DOHH2 (cell line): ENCODE results near the gene CDK16.

Experiments
- CTCF ChIP-seq: fragments of 200-600 bp; sonication (generic); IDR thresholded peaks from one replicate; pipeline ENCODE4 v1.5.1; 2014; ENCODE audit warnings: antibody characterized with exemption, mild to moderate bottlenecking, low read depth, low read length; ENCODE audit not compliant: poor library complexity, severe bottlenecking
- EZH2phosphoT487 ChIP-seq: fragments of 200-600 bp; sonication (generic); IDR thresholded peaks from 2 replicates; pipeline ENCODE4 v1.6.1; 2017; ENCODE audit warnings: borderline replicate concordance, mild to moderate bottlenecking, antibody characterized with exemption, low read length, moderate library complexity, mixed read lengths

- TF ChIP-seq CTCF (no peak), EZH2phosphoT487 (no peak)
Observed at GRCh38 chrX:47212381-47213293, 5.8 kb upstream of the CDK16 start.
